CD4-positive, alpha-beta T cell treated with Interleukin-6 for 4 hours (primary cell): ENCODE data around the gene FBXL19.

Source experiments
- DNase-seq: peaks from one replicate; pipeline ENCODE4 v3.0.0-alpha.2; 2020; ENCODE audit warnings: mixed read lengths

FBXL19 gene

DNA sequence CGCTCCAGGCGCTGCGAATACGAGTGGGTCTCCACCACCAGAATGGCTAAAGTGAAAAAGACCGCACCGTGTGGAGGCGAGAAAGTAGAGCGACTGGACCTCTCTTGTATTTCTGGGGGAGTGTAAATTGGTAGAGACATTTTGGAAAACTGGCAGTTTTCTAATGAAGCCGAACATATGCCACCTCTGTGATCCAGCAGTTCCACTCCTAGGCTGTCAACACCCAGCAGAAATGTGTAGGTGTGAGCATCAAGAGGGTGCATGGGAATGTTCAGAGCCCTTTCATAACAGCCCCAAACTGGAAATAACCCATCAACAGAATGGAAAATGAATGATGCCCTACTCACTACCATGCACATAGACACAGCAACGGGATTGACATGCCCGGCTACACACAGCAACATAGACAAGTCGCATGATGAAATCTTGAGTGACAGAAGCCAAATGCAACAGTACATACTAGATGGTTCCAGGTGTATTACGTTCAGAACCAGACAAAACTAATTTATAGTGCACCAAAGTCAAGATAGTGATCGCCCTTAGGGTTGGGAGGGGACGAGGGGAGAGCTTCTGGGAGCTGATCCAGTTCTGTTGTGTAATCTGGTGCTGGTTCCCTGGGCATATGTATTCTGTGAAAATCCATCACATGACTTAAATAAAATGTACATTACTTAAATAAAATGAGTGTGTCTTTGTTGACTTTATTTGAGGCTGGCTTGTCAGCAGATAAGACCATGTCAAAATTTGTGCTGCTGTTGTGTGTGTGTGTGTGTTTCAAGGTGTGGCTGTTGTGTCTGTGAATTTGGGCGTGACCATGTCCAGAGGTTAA is 28.6 kb upstream of the FBXL19 start:
- no peak for DNase-seq

DNA sequence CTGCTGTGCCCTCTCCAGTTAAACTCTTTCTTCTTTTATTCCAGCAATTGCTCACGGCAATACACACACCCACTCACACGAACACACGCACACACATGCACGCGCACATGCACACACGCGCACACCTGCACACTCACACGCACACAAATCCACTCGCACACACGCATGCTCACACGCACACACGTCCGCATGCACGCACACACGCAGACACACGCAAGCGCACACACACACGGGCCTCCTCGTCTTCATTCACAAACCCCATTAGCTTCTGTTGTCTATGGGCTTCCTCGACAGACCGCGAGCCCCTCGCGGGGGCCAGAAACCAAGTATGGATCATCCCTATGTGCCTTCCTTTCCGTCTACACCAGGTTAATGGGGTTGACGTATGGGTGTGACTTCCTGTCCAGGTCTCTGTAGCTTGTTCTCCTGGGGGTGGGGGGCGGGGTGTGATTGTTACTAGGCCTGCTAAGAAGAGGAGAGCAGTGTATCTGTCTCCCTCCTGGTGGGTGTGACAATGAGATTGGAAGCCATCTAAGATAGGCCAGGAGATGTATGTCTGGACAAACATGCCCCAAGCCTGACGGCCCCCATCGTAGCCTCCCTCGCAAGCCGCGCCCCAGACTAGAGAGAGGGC is 27.6 kb upstream of the FBXL19 start:
- DNase-seq, result no peak

DNA sequence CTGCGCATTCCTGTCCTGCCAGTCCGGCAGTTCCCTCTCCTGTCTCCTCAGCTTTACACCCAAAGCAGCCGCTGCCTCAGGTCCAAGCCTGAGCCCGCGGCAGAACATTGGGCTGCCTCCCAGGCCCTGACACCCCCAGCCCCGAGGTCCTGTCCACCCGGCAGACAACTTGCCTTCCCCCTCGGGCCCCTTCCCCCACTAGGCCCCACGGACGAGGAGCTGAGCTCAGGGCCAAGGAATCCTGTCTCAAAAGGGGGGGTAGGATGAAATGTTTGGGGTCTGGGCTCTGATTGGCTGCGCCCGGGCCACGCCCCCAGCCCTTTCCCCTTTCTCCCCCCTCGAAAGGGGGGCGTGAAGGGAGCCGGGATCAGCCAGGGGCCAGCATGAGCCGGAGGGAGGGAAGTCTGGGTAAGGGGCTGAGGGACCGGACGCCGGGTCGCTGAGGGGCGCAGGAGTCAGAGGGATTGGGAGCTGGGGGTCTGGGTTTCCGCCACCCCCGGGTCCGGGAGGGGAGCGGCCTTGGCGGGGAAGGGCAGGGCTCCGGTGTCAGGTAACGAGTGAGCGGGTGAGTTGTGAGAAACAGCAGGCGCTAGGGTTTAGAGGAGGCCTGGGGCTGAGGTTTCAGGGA is 27.0 kb upstream of the FBXL19 start, which contains the start of gene CTF1:
Gene CTF1, plus strand, starts transcription at position 354 of the 628 bp plus-strand sequence. Its CDS starts 30 bp downstream, at position 384.
- DNase-seq, result peak; percentile 11

DNA sequence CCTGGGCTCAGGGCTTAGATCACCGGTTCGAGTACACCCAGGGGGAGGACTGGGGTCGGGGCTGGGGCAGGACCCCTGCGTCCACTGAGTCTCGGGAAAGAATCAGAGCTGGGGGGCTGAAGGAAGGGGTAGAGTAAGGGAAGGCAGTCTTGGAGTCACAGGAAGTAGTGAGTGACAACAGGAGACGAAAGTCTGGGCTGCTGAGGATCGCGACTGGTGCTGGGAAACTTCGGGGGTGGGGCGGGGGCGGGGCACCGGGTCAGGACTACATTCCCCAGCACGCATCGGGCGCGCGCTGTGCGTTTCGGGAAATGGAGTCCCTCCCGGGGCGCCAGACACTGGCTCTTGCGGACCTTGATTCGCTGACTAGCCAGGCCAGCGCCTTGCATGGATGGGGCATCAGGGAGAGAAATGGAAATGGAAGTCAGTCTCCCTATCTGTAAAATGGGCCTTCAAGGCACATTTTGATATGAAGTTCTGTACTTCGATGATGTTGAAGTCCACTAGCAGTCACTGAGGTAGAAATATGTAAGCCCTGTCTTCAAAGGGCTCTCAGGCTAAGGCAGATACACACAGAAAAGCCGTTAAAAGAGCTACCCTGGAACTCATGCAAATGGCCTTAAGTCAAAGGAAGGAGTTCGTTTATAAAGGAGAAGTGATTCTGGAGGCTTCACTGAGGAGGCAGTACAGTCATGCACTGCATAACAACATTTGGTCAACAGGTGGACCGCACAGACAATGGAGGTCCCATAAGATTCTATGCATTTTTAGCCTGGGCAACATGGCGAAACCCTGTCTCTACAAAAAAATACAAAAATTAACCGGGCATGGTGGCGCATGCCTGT is 26.3 kb upstream of the FBXL19 start:
- DNase-seq, result peak; percentile 91

DNA sequence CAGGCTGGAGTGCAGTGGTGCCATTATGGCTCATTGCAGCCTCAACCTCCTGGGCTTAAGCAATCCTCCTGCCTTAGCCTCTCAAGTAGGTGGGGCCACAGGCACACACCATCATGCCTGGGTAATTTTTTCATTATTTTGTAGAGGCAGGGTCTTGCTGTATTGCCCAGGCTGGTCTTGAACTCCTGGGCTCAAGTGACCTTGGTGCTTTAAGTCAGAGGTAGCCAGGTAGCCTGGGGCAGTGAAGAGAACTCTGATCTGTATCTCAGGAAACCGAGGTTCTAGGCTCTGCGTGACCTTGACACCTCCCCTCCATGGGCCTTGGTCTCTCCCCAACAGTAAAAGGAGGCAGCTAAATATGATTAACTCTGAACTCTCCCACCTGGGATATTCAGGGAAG is 23.6 kb upstream of the FBXL19 start:
- DNase-seq, result no peak

DNA sequence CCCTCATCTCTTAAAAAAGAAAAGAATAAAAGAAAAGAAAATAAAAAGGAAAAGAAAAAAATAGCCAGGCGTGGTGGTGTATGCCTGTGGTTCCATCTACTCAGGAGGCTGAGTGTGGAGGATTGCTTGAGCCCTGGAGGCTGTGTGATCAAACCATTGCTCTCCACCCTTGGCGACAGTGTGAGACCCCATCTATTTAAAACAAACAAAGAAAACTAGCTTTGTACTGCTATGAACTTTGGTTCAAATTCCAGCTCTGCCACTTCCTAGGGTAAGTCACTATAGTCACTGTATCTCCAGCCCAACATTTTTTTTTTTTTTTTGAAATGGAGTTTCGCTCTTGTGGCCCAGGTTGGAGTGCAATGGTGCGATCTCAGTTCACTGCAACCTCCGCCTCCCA is 22.8 kb upstream of the FBXL19 start:
- no peak for DNase-seq

DNA sequence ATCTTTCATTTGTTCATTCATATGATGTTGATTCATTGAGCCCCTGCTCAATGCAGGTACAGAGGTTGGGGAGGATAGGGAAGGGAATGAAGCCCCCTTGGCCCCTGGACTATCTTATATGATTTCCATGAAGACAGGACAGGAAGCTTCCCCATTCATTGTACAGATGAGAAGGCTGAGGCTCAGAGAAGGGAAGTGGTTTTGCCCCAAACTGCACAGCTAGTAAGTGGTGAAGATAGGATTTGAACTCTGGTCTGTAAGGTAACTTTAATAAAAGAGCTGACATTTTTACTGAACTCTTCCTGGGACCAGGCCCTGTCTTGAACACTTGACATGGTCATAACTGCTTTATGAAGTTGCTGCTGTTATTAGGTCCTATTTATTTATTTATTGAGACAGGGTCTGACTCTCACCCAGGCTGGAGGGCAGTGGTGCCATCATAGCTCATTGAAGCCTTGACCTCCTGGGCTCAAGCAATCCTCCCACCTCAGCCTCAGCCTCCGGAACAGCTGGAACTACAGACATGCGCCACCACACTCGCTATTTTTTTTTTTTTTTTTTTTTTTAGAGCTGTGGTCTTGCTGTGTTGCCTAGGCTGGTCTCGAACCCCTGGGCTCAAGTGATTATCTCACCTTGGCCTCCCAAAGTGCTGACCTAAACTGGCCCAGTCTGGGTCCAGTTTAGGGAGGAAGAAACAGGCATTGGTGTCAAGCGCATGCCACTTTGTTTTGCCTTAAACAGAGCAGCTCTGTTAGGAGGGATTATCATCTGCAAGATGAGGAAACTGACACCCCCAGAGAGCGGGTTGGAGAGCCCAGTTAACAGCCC is 22.0 kb upstream of the FBXL19 start:
- DNase-seq, result no peak

DNA sequence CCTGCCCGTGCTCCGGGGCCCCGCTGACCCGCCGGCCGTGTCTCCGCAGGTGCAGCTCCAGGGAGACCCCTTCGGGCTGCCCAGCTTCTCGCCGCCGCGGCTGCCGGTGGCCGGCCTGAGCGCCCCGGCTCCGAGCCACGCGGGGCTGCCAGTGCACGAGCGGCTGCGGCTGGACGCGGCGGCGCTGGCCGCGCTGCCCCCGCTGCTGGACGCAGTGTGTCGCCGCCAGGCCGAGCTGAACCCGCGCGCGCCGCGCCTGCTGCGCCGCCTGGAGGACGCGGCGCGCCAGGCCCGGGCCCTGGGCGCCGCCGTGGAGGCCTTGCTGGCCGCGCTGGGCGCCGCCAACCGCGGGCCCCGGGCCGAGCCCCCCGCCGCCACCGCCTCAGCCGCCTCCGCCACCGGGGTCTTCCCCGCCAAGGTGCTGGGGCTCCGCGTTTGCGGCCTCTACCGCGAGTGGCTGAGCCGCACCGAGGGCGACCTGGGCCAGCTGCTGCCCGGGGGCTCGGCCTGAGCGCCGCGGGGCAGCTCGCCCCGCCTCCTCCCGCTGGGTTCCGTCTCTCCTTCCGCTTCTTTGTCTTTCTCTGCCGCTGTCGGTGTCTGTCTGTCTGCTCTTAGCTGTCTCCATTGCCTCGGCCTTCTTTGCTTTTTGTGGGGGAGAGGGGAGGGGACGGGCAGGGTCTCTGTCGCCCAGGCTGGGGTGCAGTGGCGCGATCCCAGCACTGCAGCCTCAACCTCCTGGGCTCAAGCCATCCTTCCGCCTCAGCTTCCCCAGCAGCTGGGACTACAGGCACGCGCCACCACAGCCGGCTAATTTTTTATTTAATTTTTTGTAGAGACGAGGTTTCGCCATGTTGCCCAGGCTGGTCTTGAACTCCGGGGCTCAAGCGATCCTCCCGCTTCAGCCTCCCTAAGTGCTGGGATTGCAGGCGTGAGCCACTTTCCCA is 21.1 kb upstream of the FBXL19 start:
- DNase-seq, result peak; percentile 69

DNA sequence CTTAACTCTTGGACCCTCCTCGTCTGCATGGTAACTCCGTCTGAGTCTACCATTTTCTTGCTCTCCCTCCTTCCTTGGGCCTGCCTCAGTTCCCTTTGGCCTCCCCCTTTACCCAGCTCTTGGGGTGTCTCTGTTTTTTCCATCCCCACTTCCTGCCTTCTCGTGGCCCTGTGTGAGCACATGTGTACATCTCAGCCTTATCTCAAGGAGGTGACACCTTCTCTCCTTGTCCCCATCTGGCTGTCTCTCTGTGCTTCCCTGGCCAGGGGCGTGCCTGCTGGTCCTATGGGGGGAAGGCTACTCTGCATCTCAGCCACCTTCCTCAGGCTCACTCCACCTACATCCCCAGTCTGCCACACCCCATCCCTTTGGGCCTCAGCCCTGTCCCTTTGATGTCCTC is 20.4 kb upstream of the FBXL19 start:
- DNase-seq, result peak; percentile 34

DNA sequence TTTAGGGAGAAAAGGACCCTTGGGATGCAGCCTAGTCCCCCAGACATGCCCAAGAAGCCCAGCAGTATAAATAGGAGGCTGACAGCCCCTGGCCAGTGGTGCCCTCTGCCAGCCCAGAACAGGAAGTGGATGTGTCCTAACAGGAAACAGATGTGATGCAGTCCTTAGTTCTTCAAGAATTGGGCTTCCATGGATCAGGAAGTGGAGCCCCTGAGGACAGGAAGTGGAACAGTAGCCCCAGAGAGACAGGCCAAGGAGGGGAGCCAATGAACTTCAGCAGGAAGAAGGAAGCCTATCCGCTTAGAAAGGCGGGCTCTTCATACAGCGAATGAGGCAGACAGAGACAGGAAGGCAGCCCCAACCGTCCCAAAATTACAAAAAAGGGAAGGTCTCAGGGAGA is 19.8 kb upstream of the FBXL19 start:
- DNase-seq, result peak; percentile 21

DNA sequence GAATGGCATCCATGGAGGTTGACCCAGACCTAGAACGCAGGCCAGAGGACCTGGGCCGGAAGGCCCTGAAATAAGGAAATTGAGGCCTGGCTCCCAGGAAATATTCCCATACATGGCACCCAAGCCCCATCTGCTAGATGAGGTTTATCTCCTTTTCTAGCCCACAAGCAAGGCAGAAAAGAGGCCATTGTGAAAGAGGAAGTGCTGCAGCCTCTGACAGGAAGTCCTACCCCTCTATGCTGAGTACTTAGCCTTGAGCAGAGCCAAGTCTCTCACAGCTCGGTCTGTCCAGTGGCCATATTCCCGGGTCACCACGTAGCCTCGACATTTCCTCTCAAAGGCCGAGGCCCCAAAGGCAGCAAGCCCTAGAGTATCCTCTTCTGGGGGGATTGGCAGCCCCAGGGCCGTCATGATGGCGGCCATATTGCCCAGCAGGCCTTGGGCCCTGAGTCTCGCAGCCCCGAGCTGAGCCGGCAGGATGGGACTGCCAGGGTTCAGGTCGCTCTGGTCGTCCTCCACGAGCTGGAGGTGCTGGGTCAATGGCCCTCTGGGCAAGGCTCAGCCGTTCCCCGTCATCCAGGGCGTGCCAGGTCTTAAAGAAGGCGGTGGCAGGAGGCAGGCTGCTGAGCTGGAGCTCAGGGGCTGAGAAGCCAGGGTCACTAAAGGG is 19.1 kb upstream of the FBXL19 start:
- DNase-seq, result no peak

DNA sequence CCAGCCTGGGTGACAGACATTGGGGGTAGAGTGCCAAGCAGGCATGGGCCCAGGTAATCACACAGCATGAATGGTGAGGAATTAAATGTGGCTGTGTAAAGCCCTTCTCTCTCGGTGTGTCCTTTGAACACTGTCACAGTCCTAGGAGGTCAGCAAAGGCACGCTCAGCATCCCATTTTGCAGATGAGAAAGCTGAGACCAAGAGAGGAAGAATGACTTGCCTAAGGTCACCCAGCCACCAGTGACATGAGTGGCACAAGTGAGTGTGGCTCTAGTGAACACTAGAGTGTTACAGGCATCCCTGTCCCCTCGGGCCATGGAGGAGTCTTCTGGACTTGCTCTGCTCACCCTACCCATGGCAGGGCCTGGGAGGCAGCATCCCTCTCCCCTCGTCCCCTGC is 16.3 kb upstream of the FBXL19 start:
- no peak for DNase-seq

DNA sequence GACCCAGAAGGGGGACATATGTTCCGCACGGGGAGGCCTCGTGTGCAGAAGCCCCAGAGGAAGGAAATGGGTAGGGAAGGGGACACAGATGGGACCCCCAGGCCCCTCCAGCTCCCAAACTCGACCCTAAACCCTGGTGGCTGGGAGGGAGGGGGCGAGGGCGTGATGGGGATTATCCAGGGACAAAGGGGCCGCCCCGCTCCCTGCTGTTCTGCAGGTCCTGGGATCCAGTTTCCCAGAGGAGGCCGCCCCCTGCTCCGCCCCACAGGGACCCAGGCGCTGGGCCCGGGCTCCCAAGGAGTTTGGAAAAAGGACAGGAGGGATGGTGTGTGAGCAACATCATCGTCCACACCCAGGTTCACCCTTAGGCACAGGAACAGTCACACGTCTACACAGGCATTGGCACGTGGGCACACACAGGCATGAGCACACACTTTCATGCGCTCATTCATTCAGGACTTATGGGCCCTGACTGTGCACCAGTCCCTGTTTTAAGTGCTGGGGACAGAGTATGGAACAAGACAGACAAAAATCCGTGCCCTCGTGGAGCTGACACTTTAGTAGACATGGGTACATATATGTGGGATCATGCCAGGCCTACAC is 12.8 kb upstream of the FBXL19 start:
- DNase-seq, result no peak

DNA sequence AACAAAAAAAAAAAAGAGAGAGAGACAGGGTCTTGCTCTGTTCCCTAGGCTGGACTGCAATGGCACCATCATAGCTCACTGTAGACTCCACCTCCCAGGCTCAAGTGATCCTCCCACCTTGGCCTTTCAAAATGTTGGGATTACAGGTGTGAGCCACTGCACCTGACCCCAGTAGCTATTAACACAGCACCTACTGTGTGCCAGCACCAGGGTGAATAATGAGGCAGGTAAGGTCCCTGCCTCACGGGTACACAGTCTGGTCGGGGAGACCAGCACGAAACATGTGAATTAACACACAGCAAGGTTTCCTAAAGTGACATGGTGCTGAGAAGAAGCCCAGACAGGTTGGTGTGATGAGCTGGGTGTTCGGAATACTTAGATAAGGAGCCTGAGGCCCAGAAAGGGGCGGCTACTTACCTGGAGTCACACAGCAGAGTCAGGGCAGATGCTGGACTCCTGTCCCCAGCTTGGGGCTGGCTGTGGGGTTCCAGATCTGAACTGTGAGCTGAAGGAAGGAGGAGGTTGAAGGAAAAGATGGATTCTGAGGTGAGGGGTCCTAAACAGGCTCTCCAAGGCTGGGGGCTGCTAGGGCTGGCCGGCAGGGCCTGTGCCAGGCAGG is 10.5 kb upstream of the FBXL19 start:
- no peak for DNase-seq

DNA sequence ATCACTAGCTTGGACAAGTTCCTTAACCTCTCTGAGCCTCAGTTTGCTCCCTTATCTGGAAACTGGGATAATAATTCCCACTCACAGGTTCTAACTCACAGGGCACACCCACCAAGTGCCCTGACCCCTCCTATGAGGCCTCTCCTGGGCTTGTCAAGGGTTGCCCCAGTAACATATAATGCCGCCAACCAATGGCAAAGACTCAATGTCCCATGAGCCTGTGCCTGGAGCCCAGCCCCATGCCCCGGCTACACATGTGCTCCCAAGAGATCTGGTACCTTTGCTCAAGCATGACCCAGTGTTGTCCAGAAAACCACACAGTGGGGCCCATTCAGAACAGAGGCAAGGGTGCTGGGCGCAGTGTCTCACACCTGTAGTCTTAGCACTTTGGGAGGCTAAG is 8.5 kb upstream of the FBXL19 start:
- DNase-seq, result no peak

DNA sequence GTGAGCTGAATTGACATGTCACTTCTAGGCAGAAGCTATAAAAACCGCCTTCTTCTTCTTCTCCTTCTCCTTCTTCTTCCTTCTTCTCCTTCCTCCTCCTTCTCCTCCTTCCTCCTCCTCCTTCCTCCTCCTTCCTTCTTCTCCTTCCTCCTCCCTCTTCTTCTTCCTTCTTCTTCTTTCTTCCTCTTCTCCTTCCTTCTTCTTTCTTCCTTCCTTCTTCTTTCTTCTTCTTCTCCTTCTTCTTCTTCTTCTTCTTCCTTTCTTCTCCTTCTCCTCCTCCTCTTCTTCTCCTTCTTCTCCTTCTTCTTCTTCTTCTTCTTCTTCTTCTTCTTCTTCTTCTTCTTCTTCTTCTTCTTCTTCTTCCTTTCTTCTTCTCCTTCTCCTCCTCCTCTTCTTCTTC is 4.8 kb upstream of the FBXL19 start:
- DNase-seq, result no peak

DNA sequence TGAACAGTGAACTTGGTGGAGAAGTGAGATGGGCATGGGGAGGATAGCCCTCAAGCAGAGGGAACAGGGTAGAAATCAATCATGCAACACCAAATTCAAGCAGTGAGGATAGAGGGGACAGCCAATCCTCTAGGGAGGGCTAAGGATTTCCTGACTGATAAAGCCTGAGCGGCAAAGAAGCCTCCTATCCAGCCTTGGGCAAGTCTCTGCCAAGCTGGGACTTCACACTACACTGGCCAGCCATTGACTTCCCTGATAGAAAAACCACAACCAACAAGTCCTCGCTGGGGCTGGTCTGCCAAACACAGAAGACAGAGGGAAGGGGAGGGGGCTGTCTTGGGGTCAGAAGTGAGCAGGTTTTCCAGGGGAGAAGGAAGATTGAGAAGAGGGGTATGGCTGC is 2.5 kb upstream of the FBXL19 start:
- no peak for DNase-seq

DNA sequence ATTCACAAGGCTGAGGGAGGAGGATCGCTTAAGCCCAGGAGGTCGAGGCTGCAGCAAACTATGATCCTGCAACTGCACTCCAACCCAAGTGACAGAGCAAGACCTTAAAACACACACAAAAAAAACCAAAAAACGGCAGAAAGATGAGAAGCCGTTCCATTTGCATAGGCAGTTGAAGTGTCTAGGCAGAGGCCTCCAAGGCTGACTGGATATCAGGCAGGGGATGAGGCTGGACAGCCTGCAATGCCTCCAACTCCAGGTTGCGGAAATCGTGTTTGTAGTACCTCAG is 2.0 kb upstream of the FBXL19 start:
- no peak for DNase-seq

DNA sequence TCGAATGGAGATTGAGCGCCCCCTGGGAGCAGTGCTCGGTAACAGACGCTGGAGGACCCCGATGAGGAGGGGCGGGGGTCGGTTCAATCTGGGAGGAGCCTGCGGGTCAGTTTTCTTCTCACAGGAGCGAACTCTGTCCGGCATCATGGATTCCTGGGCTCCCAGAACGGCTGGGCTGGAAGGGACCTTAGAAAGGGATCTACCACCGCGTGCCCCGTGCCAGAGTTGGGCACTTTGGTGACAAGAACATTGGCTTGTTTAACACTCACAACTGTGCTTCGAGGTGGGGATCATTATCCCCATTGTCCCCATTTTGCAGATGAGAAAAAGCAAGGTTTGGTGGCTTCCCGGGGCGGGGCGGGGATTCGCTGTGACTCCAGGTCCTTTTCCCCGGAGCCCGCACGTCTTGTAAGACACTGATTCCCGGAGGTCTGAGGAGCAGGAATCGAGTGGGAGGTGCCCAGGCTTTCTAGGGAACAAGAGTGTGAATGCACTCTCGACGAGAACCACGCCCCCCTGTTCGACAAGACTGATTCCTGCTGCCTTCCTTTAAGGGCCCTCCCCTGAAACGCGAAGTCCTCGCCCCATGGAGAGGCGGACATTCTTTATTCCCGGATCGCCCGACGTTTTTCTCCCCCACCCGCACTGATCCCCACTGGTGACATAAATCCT is 1.5 kb upstream of the FBXL19 start:
- peak; percentile 93 for DNase-seq
